ENCODE measurements around the gene POGLUT3.

The POGLUT3 gene, protein sequence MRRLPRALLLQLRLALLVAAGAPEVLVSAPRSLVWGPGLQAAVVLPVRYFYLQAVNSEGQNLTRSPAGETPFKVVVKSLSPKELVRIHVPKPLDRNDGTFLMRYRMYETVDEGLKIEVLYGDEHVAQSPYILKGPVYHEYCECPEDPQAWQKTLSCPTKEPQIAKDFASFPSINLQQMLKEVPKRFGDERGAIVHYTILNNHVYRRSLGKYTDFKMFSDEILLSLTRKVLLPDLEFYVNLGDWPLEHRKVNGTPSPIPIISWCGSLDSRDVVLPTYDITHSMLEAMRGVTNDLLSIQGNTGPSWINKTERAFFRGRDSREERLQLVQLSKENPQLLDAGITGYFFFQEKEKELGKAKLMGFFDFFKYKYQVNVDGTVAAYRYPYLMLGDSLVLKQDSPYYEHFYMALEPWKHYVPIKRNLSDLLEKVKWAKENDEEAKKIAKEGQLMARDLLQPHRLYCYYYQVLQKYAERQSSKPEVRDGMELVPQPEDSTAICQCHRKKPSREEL

DNA sequence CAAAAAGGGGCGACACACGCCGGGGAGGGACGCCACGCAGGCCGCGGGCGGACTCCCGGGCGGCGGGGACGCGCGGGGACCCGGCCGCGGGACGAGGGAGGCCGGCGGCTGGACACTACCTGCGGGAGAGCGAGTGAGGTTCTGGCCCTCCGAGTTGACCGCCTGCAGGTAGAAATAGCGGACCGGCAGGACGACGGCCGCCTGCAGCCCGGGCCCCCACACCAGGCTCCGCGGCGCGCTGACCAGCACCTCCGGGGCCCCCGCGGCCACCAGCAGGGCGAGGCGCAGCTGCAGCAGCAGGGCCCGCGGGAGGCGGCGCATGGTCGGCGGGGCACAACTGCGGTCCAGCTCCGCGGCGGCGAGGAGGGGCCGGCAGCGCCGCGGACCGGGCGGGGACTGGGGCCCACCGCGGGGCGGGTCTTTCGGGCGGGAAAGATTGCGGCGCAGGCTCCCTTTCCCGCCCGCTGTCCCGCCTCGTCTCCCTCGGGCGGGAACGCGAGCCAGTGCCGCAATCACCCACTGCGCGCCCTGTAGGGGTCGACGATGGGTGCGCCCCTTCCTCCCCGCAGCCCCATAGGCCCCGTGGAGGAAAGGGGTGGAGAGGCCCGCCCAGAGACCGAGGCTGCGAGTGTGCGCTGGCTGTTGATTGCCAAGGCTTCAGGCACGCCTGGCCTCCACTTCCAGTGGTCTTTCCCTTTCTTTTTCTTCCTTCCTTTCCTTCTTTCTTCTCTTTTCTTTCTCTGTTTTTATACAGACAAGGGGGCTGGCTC lies at the start of gene POGLUT3:
Gene POGLUT3, minus strand, starts transcription at position 339 of the 770 bp plus-strand sequence. Its CDS starts 18 bp downstream, at position 321.
- peak; percentile 50 for DNase-seq

DNA sequence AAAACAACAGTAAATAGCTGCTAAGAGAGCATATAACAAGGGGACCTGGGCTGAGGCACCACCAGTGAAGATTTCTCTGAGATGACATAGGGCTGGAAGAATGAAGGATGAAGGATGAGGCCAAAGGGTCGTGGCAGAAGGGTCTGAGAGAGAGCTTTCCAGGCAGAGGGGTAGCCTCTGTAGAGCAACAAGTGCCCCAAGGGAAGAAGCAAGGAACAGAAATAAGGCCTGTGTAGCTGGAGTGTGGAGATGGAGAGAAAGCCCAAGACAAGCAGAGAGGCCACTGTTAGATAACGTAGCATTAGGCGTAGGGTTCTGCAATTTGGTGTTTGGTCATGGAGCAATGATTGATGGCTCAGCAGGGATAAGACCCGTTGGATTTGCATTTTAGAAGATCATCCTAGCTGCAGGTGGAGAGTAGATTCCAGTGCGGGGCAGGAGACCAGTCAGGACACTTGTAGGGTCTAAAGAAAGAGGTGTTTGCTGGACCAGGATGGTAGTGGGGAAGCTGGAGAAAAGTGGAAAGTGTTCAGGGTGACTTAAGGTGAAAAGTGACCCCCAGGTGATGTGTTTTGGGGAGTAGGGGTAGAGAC lies 47.8 kb upstream of the POGLUT3 start:
- DNase-seq, result no peak

DNA sequence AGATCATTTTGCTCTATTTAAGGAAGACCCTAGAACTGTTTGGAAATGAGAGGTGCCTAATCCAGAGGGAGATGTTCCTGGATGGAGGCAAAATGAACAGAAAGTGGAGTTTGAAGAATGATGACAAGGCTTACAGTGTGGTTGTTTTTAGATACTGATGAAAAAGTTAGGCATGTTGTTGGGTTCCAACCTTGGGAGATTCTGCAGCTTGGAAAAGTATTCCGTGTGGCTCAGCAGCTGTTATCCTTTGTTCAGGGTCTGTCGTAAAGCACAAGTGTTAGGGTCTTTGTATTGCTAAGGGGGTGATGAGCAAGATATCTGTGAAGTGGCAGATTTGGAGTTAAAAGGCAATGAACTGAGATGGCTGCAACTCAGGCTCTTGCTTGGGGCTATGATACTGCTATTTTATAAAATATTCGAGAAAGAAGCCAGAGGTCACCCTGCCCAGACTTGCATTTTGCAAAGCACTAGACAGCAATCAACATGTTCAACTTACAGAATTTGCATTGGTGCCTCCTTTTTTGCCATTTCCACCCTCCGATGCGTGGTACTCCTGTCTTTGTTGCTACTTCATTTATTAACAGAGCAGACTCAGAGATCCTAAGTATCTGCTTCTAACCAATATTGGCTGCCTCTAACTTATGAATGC lies 45.3 kb upstream of the POGLUT3 start:
- no peak for DNase-seq

DNA sequence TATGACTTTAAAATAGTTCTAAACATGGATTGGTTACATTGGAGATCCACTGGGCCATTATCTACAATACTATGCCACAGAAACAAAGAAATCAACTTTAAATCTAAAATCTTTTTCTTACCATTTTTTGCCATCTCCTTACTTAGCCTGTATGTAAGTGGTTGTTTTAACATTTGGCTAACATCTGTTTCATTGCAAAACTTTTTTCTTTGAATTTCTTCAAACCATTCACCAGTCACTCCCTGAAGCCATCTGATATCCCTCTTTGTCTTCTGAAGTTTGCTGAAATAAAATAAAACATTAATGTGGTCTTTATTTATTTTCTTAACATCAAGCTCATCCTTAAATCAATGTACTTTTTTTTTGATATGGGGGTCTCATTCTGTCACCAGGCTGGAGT lies 43.3 kb upstream of the POGLUT3 start:
- no peak for DNase-seq

DNA sequence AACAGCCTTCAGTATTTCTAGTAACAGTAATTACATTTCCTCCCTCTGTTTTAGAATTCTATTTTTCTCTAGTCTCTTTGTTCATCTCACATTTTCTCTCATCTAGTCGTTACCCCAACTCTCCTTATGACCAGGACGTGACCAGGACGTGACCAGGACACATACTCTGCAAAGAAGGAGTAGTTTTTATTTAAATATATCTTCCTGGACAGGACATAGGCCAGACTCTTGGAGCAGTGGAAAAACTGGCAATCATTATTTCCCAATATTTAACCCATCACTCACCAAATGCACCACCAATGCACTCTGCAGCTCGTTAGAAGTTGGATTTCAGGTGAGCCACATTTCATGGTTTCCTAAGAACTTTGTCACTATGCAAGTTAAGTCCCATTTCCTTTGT lies 40.3 kb upstream of the POGLUT3 start:
- DNase-seq, result no peak

DNA sequence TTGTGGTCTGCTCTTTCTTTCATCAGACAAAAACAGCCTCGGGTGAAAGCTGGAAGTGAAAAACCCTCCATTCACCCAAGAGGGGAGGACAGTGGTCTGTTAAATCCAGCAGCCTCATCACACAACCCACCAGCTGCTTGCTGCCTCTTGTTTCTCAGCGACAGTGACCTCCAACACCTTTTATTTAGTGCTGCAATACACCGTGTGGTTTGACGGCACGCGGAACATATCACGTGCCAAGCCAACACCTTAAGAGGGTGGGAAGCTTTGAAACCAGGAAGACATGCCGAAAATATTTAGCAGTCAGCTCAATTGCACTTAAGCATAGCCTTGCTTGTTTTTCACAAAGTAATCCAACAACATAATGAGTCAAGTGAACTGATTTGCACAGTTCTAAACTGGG lies 39.8 kb upstream of the POGLUT3 start:
- DNase-seq, result no peak

DNA sequence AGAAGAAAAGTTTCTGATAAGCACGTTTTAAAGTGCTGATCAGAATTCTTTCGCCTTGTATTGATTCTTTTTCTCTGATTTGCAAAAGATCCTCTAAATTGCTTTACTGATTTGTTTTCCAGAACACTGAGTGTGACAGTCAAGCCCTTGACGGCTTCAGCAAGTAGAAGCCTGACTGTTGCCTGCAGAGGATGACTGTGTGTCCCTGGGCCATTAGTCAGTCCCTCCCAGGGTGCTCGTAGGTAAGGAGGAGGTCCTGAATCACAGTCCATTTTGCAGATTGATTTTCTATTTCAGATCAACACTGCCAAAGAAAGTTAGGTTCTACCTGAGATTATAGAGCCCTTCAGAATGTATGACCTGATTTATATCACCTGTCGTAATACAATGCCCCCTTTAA lies 38.6 kb upstream of the POGLUT3 start:
- DNase-seq, result no peak

DNA sequence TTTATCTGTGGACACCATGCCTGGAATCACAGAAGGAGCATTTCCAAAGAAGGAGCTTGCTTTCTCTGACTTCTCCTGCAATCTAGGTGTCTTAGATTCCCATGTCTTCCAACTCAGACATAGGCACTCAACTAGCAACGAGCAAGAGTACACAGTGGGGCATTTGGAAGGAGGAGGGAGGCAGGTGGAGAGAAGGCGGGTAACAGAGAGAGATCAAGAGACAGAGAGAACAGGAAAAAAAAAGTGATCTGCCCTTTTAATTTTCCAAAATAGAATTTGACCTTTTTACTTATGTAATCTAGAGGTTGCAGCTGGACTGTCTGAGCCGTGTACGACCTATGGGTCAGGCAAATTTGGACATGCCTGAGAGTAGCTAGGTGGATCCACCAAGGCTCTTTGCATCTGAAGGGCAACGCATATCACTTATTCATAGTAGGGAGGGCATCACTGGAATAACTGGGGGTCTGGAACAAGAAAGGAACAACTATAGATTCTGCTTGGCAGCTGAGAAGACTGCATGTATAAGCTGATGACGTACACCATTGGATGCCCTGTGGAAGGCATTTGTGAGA lies 37.3 kb upstream of the POGLUT3 start:
- DNase-seq, result no peak

DNA sequence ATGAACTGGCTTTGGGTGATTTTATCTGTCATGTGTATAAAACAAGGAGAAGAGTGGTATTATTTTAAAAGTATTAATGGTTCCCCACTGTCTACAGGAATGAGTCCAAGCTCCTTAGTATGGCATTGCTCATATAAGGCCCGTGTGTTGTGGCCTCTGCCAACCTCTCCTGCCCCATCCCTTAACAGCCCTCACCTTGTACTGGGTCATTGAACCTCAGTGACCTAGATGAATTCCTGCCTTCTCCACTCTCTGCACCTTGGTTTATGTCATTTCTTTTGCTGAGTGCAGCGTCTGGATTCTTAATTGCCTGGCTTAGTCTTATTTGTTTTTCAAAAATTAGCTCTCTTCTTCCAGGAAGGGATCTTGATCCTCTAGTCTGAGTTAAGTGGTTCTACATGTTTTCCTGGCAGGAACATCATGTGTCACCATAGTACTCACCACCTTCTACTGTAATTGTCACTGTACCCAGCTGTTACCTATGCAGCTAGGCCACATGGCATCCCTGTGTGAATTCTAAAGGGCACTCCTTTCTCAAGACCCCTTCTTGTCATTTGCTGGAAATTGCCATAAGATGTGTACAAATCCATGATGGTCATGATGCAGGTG lies 36.2 kb upstream of the POGLUT3 start:
- no peak for DNase-seq

DNA sequence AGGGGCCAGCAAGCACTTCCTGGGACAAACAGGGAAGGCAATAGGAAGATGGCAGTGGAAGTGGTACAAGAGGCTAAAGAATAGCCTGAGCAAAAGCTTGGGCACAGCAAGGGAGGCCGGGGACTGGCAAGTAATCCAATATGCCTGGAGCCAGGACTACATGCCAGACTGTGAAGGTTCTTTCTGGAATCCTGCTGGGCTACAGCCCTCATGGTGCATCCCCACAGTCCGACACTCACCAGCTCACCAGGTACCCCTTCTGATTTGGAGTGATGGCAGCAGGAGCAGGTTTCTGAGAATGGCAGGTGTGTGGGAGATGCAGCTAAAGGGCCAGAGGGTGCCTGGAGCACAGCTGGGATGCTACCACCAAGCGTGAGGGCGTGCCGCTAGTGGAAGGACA lies 32.2 kb upstream of the POGLUT3 start:
- DNase-seq, result no peak

DNA sequence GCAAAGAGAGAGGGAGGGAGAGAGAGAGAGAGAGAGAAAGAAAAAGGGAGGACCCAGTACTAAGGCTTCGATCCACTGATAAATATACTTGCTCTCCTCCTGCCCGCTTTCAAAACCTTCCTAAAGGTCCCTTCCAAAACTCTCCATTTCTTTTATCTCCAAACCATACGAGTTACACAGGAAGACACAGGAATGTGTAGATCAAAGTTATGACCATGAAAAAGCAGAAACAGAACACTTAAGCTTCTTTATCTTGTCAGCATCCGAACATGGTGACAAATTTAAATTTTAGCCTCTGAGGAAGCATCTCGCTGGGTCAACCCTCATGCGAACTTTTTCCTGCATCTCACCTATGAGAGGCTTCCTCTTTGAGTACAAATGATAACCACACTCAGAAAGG lies 29.2 kb upstream of the POGLUT3 start:
- no peak for DNase-seq

DNA sequence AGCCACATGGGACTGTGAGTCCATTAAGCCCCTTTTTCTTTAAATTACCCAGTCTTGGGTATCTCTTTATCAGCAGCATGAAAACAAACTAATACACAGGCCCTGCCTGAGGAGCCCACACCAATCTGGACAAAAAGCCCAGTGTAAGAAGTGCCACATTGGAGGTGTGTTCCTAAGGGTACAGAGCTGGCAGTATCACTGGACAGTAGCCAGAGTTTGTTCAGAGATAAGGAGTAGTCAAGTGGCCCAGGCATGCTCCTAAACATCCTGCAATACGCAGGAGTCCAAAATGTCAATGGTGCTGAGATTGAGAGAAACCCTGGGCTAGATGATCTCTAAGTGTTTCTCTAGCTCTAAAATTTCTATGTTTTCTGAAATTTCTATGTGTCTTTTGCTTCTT lies 27.0 kb upstream of the POGLUT3 start:
- no peak for DNase-seq

DNA sequence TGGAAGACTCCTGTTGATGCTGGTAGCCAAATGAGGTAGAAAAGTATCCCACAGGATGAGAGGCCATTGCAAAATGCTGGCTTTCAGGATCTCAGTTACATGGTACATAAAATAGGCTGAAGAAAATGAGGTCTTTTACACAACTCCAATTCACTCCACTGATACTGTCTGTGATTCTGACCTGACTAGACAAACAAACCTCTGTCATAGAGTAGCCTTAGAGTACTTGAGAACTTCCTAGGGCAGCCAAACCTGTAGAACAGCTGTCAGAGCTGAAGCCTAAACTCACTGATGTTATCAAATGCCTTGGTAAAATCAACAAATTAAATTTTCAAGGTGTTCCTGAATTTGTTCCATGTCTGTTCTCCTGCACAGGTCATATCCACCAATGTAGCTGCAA lies 26.2 kb upstream of the POGLUT3 start:
- DNase-seq, result no peak

DNA sequence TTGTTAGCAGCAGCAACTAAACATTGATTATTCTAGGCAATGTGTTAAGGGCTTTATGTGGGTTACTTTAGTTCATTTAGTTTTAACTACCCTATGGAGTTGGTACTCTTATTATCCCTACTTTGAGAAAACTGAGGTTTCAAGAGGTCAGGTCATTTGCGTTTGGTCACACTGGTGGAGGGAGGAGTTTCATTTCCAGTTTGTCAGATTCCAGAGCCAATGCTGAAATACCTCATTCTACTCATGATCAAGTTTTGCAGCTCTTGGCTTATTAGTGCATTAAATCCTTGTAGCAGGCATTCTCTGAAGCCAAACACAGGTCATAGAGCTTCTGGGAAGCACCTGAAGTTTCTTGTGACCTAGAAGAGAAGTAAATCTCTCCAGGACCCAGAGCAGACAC lies 24.1 kb upstream of the POGLUT3 start:
- no peak for DNase-seq

DNA sequence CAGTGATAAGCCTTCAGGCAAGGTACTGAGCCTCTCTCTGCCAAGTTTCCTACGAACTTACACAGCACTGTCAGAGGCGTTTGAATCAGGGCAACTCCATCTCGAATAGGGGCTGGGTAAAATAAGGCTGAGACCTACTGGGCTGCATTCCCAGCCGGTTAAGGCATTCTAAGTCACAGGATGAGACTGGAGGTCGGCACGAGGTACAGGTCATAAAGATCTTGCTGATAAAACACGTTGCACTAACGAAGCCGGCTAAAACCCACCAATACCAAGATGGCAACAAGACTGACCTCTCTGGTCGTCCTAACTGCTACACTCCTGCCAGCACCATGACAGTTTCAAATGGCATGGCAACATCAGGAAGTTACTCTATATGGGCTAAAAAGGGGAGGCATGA lies 20.4 kb upstream of the POGLUT3 start:
- DNase-seq, result no peak

DNA sequence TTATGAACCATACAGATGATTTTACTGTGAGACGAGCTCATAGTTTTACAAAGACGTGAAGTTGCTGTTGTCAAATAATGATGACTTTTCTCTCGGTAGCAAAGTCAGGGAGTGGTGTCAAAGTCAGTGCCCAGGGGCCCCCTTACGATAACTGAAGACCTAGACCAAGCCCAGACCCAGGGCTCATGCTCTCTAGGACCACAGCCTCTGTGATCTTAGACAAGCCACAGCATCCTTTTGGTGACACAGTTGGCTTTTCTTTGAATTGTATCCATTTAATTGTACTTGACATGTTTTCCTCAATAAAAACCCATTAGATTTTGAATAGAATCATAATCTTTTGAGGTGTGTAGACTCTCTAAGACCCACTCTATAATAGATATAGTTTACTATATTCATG lies 17.9 kb upstream of the POGLUT3 start:
- no peak for DNase-seq

DNA sequence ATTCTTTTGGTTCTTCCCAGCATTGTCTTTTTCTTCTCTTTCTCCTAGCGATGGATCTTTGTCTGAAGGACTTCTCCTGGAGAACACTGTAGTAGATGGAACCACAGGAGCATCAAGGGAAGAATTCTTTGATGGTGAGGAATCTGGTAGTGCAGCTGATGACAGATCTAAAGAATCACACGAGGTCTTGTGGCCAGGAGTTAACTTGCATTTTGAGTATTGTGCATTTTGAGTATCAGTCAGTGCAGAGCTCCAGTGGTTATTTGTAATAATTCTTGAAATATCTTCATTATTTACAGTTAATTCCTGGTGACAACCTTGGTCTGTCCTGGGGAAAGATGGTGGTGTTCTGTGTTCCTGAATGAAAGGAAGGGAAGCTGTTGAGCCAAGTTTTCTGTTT lies 14.5 kb upstream of the POGLUT3 start:
- DNase-seq, result no peak

DNA sequence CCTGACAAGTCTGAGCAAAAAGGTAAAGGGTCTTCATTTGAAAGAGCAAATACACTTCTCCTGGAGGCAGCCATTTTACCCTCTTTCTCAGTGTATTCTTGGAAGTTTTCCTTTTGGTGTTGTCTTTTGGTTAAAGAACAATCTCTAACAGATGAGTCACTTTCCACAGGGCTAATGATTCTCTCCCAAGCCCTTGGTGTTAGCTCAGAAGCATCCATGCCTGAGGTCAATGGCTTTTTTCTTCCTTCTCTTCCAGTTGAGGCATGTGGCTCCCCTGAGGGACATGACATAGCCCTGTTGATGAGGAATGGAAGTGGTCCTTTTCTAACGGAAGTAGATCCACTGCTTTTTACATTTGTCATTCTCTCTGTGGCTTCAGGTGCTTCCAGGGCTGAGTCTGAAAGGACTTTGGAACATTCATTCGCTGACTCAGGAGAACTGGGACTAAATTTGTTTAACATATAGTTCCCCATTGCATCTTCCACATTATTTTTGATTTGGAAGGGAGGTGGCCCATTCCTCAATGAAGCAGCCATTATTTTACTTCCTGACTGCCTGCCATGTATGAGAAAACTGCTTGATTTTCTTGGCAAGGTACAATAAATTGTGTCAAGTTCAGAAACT lies 13.8 kb upstream of the POGLUT3 start:
- DNase-seq, result no peak

DNA sequence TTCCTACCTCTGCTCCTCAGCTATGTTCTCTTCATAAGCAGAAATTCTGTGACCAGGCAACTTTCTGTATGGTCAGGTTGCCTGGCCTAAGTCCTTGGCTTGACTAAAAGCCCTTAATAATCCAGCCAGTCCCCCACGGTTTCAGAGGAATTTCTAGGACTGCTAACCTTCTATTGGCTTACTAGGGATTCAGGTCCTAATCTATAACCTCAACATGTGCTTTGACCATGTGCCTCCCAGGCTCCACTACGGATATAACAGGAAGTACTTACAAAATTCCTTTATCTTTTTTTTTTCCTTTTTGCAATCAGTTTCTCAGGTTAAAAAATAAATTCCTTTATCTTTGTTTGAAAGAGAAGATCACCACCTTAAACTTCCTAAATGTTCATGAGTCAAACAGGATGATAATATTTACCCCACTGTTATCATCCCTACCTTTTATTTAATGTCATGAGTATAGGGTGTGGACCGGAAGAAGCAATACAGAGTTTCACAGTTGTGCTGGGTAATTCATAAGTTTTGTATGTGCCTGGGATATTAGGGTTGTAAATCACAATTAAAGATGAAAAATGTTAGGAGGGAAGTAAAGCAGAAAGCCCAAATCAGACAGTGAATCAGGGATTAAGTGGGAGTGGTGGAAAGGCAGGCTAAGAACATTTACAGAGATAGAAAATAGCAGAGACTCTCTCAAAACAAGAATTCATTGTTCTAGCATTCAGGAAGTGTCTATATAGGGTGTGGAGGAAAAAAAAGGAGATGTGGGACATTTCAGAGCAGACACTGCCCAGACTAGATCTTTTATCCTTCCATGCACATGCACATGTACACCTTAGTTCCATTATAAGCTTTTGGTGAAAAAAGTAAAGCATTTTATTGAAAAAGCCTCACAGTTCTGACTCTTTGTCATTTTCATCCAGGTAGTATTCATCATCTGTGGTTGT lies 10.7 kb upstream of the POGLUT3 start:
- no peak for DNase-seq

DNA sequence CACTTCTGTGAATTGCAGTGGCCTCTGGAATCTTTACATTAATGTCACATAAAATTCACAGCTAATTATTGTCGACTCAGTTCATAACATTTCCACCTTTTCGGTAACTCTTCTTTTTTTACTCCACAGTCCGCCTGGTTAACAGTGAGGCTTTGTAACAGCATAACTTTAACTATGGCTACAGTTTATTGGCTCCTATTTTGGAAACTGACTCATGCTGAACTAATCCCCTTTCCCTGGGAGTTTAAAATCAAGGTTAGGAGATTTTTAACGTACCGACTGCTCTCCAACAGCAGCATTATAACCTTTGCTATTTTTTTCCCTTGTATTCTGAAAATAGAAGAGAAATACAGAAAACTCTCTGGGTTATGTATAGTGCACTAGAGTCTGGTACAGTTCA lies 3.2 kb upstream of the POGLUT3 start:
- DNase-seq, result no peak

DNA sequence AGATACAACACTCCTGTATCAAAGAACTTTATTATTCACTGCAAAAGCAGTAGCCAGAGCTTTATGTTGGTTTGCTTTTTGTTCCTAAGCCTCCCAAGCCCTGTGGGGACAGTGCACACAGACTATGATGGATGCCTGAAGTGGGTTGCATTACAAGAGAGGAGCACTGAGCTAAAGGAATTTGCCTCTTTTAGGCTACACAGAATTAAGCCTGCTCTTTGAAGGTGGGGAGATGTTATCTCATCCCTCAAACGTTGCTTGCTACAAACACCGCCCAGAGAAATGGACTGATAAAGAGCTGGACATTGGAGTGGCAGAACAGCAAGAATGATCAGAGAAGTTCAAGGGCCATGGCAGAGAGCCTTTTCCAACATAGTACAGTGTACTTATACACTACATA lies 2.5 kb upstream of the POGLUT3 start:
- no peak for DNase-seq

Measured in CD4-positive, alpha-beta T cell treated with Interleukin-6 for 4 hours (primary cell).